Measurements from ENCODE around the gene DCXR.

DCXR gene

GRCh38 chr17:82013772-82014321 lies 23.6 kb downstream of the DCXR start:
- DNase-seq (ENCODE audit: extremely low read depth in 1 of 2, low read depth in 1 of 2): no peak

- no peak for DNase-seq (ENCODE audit: extremely low read depth in 1 of 2, low read depth in 1 of 2)
Observed at GRCh38 chr17:82013341-82013740, 24.2 kb downstream of the DCXR start.

- no peak for DNase-seq (ENCODE audit: extremely low read depth in 1 of 2, low read depth in 1 of 2)
Observed at GRCh38 chr17:82012640-82013295, 24.7 kb downstream of the DCXR start.

GRCh38 chr17:82012261-82012639 lies 25.2 kb downstream of the DCXR start:
- no peak for DNase-seq (ENCODE audit: extremely low read depth in 1 of 2, low read depth in 1 of 2)

GRCh38 chr17:82011617-82012187 lies 25.8 kb downstream of the DCXR start:
- DNase-seq (ENCODE audit: extremely low read depth in 1 of 2, low read depth in 1 of 2): no peak

- DNase-seq (ENCODE audit: extremely low read depth in 1 of 2, low read depth in 1 of 2): no peak
Observed at GRCh38 chr17:82010575-82011525, 26.6 kb downstream of the DCXR start.

- DNase-seq (ENCODE audit: extremely low read depth in 1 of 2, low read depth in 1 of 2): no peak
Observed at GRCh38 chr17:82009413-82009812, 28.1 kb downstream of the DCXR start.

- no peak for DNase-seq (ENCODE audit: extremely low read depth in 1 of 2, low read depth in 1 of 2)
Observed at GRCh38 chr17:82008941-82009405, 28.5 kb downstream of the DCXR start.

- no peak for DNase-seq (ENCODE audit: extremely low read depth in 1 of 2, low read depth in 1 of 2)
Observed at GRCh38 chr17:82008258-82008940, 29.1 kb downstream of the DCXR start.

GRCh38 chr17:82007495-82008257 lies 29.8 kb downstream of the DCXR start:
- DNase-seq (ENCODE audit: extremely low read depth in 1 of 2, low read depth in 1 of 2): no peak

GRCh38 chr17:82007228-82007494 lies 30.3 kb downstream of the DCXR start:
- DNase-seq (ENCODE audit: extremely low read depth in 1 of 2, low read depth in 1 of 2): no peak

GRCh38 chr17:82006468-82007227 lies 30.8 kb downstream of the DCXR start:
- DNase-seq (ENCODE audit: extremely low read depth in 1 of 2, low read depth in 1 of 2): no peak

- DNase-seq (ENCODE audit: extremely low read depth in 1 of 2, low read depth in 1 of 2): no peak
Observed at GRCh38 chr17:82005701-82006348, 31.7 kb downstream of the DCXR start.

- DNase-seq (ENCODE audit: extremely low read depth in 1 of 2, low read depth in 1 of 2): no peak
Observed at GRCh38 chr17:82004517-82005455, 32.7 kb downstream of the DCXR start.

- no peak for DNase-seq (ENCODE audit: extremely low read depth in 1 of 2, low read depth in 1 of 2)
Observed at GRCh38 chr17:82003411-82004381, 33.8 kb downstream of the DCXR start.

GRCh38 chr17:82001571-82002056 lies 35.9 kb downstream of the DCXR start:
- no peak for DNase-seq (ENCODE audit: extremely low read depth in 1 of 2, low read depth in 1 of 2)

Measured in activated CD8-positive, alpha-beta memory T cell treated with anti-CD3 and anti-CD28 coated beads for 1 hour (primary cell).